H9 (cell line): Measurements from ENCODE around the gene MTG1. TPM values are rescaled to one million over a fixed set of nuclear protein-coding genes. Genes with fewer than 3 reads are reported as not detected.

Experiments used
- DNase-seq: peaks from one replicate; pipeline ENCODE4 v3.0.0-alpha.2; 2017
- H2AFZ ChIP-seq: one replicate; pipeline ENCODE4 v1.6.1; 2013; ENCODE audit warnings: mild to moderate bottlenecking, low read length, control low read depth, moderate library complexity
- H2AK5ac ChIP-seq: 2 replicates; pipeline ENCODE4 v1.6.1; 2013; ENCODE audit warnings: low read length, control low read depth, mixed read lengths; ENCODE audit not compliant: insufficient read length
- H2BK120ac ChIP-seq: one replicate; pipeline ENCODE4 v1.6.1; 2013; ENCODE audit warnings: low read depth, mild to moderate bottlenecking, low read length, control low read depth, inconsistent platforms; ENCODE audit not compliant: poor library complexity, severe bottlenecking
- H2BK12ac ChIP-seq: 2 replicates; pipeline ENCODE4 v1.6.1; 2013; ENCODE audit warnings: low read length, control low read depth, mixed read lengths, low read depth; ENCODE audit not compliant: insufficient read length
- H2BK15ac ChIP-seq: 2 replicates; pipeline ENCODE4 v1.6.1; 2013; ENCODE audit warnings: low read depth, low read length, control low read depth
- H2BK20ac ChIP-seq: one replicate; pipeline ENCODE4 v1.6.1; 2013; ENCODE audit warnings: low read depth, mild to moderate bottlenecking, low read length, control low read depth, inconsistent platforms; ENCODE audit not compliant: poor library complexity, severe bottlenecking
- H2BK5ac ChIP-seq: 2 replicates; pipeline ENCODE4 v1.6.1; 2013; ENCODE audit warnings: low read length, control low read depth, mixed read lengths; ENCODE audit not compliant: insufficient read length
- H3K14ac ChIP-seq: 2 replicates; pipeline ENCODE4 v1.6.1; 2013; ENCODE audit warnings: low read length, control low read depth; ENCODE audit not compliant: insufficient read depth
- H3K18ac ChIP-seq: 2 replicates; pipeline ENCODE4 v1.6.1; 2013; ENCODE audit warnings: low read depth, mild to moderate bottlenecking, mixed read lengths, low read length, control low read depth; ENCODE audit not compliant: insufficient read length
- H3K23ac ChIP-seq: 2 replicates; pipeline ENCODE4 v1.6.1; 2013; ENCODE audit warnings: low read length, control low read depth, mixed read lengths, low read depth; ENCODE audit not compliant: insufficient read length
- H3K23me2 ChIP-seq: 2 replicates; pipeline ENCODE4 v1.6.1; 2013; ENCODE audit warnings: low read depth, mild to moderate bottlenecking, mixed read lengths, low read length, control low read depth; ENCODE audit not compliant: insufficient read length, poor library complexity, severe bottlenecking
- H3K27ac ChIP-seq: 2 replicates; pipeline ENCODE4 v1.5.1; 2013; ENCODE audit warnings: low read length, control low read depth, mixed read lengths, low read depth; ENCODE audit not compliant: insufficient read length
- H3K27me3 ChIP-seq: 2 replicates; pipeline ENCODE4 v1.6.1; 2013; ENCODE audit warnings: low read length, control low read depth, inconsistent platforms; ENCODE audit not compliant: insufficient read depth
- H3K4ac ChIP-seq: 2 replicates; pipeline ENCODE4 v1.6.1; 2013; ENCODE audit warnings: low read depth, mild to moderate bottlenecking, control low read depth, inconsistent platforms, low read length, moderate library complexity
- H3K4me1 ChIP-seq: 2 replicates; pipeline ENCODE4 v1.6.1; 2013; ENCODE audit warnings: low read length, control low read depth, inconsistent platforms; ENCODE audit not compliant: insufficient read depth
- H3K4me2 ChIP-seq: 2 replicates; pipeline ENCODE4 v1.6.1; 2013; ENCODE audit warnings: low read length, control low read depth, mixed read lengths; ENCODE audit not compliant: insufficient read length, insufficient read depth
- H3K56ac ChIP-seq: 2 replicates; pipeline ENCODE4 v1.6.1; 2013; ENCODE audit warnings: low read depth, mild to moderate bottlenecking, mixed read lengths, low read length, control low read depth; ENCODE audit not compliant: insufficient read length
- H3K79me1 ChIP-seq: 2 replicates; pipeline ENCODE4 v1.6.1; 2013; ENCODE audit warnings: low read depth, mild to moderate bottlenecking, moderate library complexity, low read length, control low read depth, inconsistent platforms; ENCODE audit not compliant: insufficient read depth, poor library complexity, severe bottlenecking
- H3K79me2 ChIP-seq: 2 replicates; pipeline ENCODE4 v1.6.1; 2013; ENCODE audit warnings: low read length, control low read depth, inconsistent platforms; ENCODE audit not compliant: insufficient read depth
- H3K9ac ChIP-seq: 2 replicates; pipeline ENCODE4 v1.6.1; 2013; ENCODE audit warnings: low read length, control low read depth, mixed read lengths; ENCODE audit not compliant: insufficient read length; ENCODE audit errors: extremely low read depth
- H3K9me3 ChIP-seq: one replicate; pipeline ENCODE4 v1.6.1; 2013; ENCODE audit warnings: low read depth, low read length, inconsistent platforms; ENCODE audit not compliant: control insufficient read depth
- H3T11ph ChIP-seq: one replicate; pipeline ENCODE4 v1.6.1; 2013; ENCODE audit warnings: mild to moderate bottlenecking, low read length, control low read depth, inconsistent platforms
- H4K20me1 ChIP-seq: one replicate; pipeline ENCODE4 v1.6.1; 2013; ENCODE audit not compliant: control insufficient read depth, insufficient read length, insufficient read depth
- H4K5ac ChIP-seq: 2 replicates; pipeline ENCODE4 v1.6.1; 2013; ENCODE audit warnings: low read depth, mild to moderate bottlenecking, mixed read lengths, low read length, control low read depth; ENCODE audit not compliant: insufficient read length
- H4K8ac ChIP-seq: replicated peaks from 2 replicates; pipeline ENCODE4 v1.6.1; 2013; ENCODE audit warnings: low read length, control low read depth, mixed read lengths, low read depth; ENCODE audit not compliant: insufficient read length
- H4K91ac ChIP-seq: 2 replicates; pipeline ENCODE4 v1.6.1; 2013; ENCODE audit warnings: low read depth, mild to moderate bottlenecking, moderate library complexity, mixed read lengths, low read length, control low read depth; ENCODE audit not compliant: insufficient read length
- H3K27ac Mint-ChIP-seq, 3 experiments: 2 replicates in 2 of 3; 3 replicates in 1 of 3; pipeline ENCODE4 v1.8.0; 2020 to 2021; ENCODE audit warnings: mixed read lengths in 3 of 3, mild to moderate bottlenecking in 1 of 3, moderate library complexity in 1 of 3
- H3K27me3 Mint-ChIP-seq: 2 replicates; pipeline ENCODE4 v1.8.0; 2021; ENCODE audit warnings: low read depth, mild to moderate bottlenecking, moderate library complexity, mixed read lengths
- H3K36me3 Mint-ChIP-seq, 3 experiments: 2 replicates in 2 of 3; 3 replicates in 1 of 3; pipeline ENCODE4 v1.8.0; 2020 to 2021; ENCODE audit warnings: low read depth in 3 of 3, mixed read lengths in 3 of 3; ENCODE audit not compliant: insufficient read depth in 1 of 3
- H3K4me1 Mint-ChIP-seq, 2 experiments: 2 replicates each; pipeline ENCODE4 v1.8.0; 2020; ENCODE audit warnings: mixed read lengths in 2 of 2
- H3K4me3 Mint-ChIP-seq, 2 experiments: 2 replicates in 1 of 2; 3 replicates in 1 of 2; pipeline ENCODE4 v1.8.0; 2020 to 2021; ENCODE audit warnings: mild to moderate bottlenecking in 2 of 2, mixed read lengths in 2 of 2, moderate library complexity in 1 of 2
- H3K9me3 Mint-ChIP-seq, 2 experiments: 2 replicates in 1 of 2; 3 replicates in 1 of 2; pipeline ENCODE4 v1.8.0; 2020; ENCODE audit warnings: mild to moderate bottlenecking in 2 of 2, mixed read lengths in 2 of 2, moderate library complexity in 1 of 2
- WGBS: extraction: QIAGEN DNeasy Blood & Tissue Kit; methylation state at CpG from one replicate; pipeline ENCODE4 v1.1.7; 2013; ENCODE audit warnings: missing lambda C conversion rate, low lambda C conversion rate, mixed read lengths; ENCODE audit not compliant: insufficient read length; ENCODE audit errors: extremely low coverage; 5-methylcytosine and 5-hydroxymethylcytosine counted together
- total RNA-seq: library from RNA; stranded (reverse); gene quantifications from 2 replicates; pipeline ENCODE4 v1.2.1, GENCODE V29; 2021
- TF ChIP-seq, protein P1 (sequence below): fragments of 200-600 bp; sonication (generic); conservative IDR thresholded peaks from 3 replicates; pipeline ENCODE4 v1.8.0; 2021; ENCODE audit warnings: antibody characterized with exemption, mild to moderate bottlenecking

MTG1 gene
- total RNA-seq, 1 experiment from 2014 or later = 65.3 TPM

DNA sequence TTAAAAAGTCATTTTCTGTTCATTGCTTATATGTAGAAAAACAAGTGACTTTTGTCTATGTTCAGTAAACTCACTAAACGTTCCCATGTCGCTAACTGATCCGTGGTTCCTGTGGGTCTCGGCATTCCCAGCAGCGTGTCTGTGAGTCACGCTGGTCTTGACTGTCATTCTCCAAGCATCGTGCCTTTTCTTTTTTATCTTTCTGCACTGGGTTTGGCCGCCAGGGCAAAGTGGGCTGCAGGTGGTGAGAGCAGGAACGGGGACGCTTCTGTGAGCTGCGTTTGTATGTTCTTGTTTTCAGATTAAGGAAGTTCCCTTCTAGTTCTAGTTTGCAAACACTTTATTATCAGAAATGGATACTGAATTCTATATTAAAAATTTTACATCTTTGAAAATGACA lies 53.0 kb downstream of the MTG1 start:
- no peak overlapping the region for H2BK15ac ChIP-seq
- no peak overlapping the region for H4K8ac ChIP-seq
- no peak overlapping the region for H3K4me2 ChIP-seq
- Mint-ChIP-seq H3K4me3 (no peak overlapping the region), H3K9me3 (peaks cover 82 to 93% of the 10 kb centered on the region in 2 experiments), H3K36me3 (peaks cover 14 to 39% (median 22%) of the 10 kb centered on the region in 3 experiments), H3K27me3 (peaks cover 6% of the 10 kb centered on the region), H3K27ac (no peak overlapping the region), H3K4me1 (no peaks in the 10 kb centered on the region)
- H3T11ph ChIP-seq = no peak overlapping the region
- no peak overlapping the region for H2BK5ac ChIP-seq
- no peaks in the 10 kb centered on the region for H3K23me2 ChIP-seq
- H3K27me3 ChIP-seq = no peaks in the 10 kb centered on the region
- H3K79me2 ChIP-seq = no peaks in the 10 kb centered on the region
- no peak overlapping the region for H2AFZ ChIP-seq
- H2BK20ac ChIP-seq = no peak overlapping the region
- no peak overlapping the region for H2BK120ac ChIP-seq
- WGBS = no CpG with 5 or more reads among the region's 11 CpGs
- H3K18ac ChIP-seq = no peak overlapping the region
- TF ChIP-seq, protein P1, sequence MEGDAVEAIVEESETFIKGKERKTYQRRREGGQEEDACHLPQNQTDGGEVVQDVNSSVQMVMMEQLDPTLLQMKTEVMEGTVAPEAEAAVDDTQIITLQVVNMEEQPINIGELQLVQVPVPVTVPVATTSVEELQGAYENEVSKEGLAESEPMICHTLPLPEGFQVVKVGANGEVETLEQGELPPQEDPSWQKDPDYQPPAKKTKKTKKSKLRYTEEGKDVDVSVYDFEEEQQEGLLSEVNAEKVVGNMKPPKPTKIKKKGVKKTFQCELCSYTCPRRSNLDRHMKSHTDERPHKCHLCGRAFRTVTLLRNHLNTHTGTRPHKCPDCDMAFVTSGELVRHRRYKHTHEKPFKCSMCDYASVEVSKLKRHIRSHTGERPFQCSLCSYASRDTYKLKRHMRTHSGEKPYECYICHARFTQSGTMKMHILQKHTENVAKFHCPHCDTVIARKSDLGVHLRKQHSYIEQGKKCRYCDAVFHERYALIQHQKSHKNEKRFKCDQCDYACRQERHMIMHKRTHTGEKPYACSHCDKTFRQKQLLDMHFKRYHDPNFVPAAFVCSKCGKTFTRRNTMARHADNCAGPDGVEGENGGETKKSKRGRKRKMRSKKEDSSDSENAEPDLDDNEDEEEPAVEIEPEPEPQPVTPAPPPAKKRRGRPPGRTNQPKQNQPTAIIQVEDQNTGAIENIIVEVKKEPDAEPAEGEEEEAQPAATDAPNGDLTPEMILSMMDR = no peak
- no peak overlapping the region for H3K4ac ChIP-seq
- no peak overlapping the region for H3K56ac ChIP-seq
- H2AK5ac ChIP-seq = no peak overlapping the region
- H4K5ac ChIP-seq = no peak overlapping the region
- H3K9me3 ChIP-seq = peaks cover 76% of the 10 kb centered on the region
- H3K4me1 ChIP-seq = no peaks in the 10 kb centered on the region
- no peak overlapping the region for H2BK12ac ChIP-seq
- H3K9ac ChIP-seq = no peak overlapping the region
- no peak overlapping the region for H3K27ac ChIP-seq
- H3K14ac ChIP-seq = no peak overlapping the region
- H3K79me1 ChIP-seq = no peaks in the 10 kb centered on the region
- no peak overlapping the region for H4K91ac ChIP-seq
- H3K23ac ChIP-seq = no peak overlapping the region
- no peaks in the 10 kb centered on the region for H4K20me1 ChIP-seq
- DNase-seq = no peak
